HG03342 (cell line): ENCODE data around the gene GLYATL3.
"Not testable (repeated sequence)": the region's sequence is repeated elsewhere in the genome, so short reads cannot be mapped to it uniquely, and the experiment has no call there.

Source experiments
- ATAC-seq: cut with Tn5 transposase; IDR thresholded peaks from one replicate; pipeline ENCODE4 v1.9.1; 2021; ENCODE audit warnings: mild to moderate bottlenecking, moderate library complexity; ENCODE audit not compliant: unreplicated experiment

The GLYATL3 gene

DNA sequence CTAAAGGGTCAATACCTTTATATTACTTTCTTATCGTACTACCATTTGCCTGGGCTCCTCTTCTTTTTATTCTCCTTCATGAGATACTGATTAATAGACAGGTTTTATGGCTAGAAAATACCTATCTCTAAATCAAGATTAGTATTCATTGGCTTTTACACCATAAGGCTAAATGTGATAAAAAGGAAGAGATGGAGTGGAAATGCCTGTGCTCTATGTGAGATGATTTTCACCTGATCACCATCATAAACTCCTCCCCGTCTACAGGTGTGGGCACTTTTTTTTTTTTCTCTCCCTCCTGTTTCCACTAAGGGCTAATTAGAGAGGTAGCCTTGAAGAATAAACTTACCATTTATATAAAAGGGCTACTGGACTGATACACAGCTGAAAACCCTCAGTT lies at the start of gene GLYATL3:
Gene GLYATL3, plus strand, starts transcription at position 301 of the 400 bp plus-strand sequence. CDS start 12,068 bp downstream, outside the sequence.
- ATAC-seq, result no peak

DNA sequence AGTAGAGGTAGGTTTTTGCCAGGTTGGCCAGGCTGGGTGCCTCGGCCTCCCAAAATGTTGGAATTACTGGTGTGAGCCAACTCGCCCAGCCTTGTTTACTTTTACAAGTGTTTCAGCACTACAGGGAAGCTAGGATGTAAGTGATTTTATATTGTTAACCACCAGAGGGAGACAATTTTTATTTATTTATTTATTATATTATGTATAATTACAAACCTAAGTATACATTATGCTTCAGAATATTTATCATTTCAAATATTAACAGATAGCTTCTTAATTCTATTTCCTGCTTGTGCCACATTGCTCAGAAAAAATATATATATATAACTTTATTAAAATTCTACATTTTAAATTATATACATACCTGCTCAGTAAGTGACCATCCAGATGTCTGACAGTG lies 46.5 kb upstream of the GLYATL3 start:
- no peak for ATAC-seq

DNA sequence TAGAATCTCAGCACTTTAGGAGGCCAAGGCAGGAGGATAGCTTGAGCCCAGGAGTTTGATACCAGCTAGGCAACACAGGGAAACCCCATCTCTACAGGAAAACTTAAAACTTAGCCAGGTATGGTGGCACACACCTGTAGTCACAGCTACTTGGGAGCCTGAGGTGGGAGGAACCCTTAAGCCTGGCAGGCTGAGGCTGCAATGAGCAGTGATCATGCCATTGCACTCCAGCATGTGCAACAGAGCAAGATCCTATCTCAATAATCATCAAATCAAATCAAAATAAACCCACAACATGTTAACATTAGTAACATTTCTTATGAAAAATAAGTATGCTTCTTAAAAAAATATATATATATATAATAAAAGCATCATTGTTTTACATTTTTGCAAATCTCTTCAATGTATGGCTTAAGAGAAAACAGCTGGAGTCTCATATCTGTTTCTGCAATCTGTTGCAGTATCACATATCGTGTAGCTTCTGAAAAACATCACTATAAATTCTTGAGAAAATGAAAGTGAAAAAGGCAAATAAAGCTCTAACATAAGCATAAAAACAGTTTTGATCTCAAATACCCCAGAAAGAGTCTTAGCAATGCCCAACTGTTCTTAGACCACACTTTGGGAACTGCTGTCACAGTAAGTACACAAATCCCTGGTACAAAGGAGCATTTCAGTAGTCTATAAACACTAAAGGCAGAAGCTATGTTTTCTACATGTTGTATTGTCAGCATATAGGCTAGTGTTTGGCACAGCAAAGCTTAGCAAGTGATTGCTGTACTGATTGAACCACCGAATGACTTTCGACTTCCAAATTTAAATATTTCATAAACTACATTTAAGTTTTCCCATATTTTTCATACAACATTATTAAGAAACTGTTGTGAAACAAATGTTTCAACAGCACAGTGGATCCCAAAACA lies 44.7 kb upstream of the GLYATL3 start:
- peak; percentile 68 for ATAC-seq

DNA sequence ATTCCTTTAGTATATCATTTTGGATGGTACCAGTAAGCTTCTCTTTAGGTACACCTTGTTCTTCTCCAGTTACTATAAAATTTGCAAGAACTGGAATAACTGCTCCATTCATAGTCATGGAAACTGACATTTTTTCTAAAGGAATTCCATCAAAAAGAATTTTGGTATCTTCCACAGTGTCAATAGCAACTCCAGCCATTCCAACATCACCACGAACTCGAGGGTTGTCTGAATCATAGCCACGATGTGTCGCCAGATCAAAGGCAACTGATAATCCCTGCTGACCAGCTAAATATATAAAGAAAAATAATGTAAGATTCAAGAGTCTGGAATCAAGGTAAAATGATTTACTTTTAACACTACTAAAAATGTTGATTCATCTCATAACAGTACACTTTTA lies 42.0 kb upstream of the GLYATL3 start:
- ATAC-seq, result no peak

DNA sequence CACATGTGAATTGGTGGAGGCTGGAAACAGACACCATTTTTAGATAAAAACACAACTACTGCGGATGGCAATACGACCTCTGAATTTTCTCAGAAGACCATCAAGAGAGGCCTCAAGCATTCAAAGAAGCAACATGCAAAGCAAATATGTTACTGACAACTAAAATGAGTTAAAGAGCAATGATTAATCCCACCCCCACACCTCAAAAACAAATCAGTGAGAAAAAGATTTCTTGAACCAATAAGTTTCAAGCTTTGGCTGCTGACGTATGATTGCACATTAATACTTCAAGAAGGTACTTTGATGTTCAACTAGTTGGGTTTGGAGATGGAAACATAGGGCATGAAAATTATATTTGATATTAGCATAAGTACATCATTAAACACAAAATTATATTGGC lies 37.7 kb upstream of the GLYATL3 start:
- no peak for ATAC-seq

DNA sequence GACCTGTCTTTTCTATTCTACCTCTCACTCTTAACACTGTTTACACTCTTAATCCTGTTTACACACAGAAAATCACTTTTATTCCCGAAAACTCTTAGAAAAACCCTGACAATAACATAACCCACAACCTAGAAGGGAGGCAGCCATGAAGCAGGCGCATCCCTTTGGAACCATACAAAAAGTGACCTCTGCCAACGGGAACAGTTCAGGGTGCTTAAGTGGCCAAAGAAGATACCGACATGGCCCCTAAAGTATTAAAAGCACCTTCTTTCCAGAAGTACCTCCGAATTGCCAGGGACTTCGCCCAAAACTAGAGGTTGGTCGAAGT lies 37.2 kb upstream of the GLYATL3 start:
- peak; percentile 2 for ATAC-seq

DNA sequence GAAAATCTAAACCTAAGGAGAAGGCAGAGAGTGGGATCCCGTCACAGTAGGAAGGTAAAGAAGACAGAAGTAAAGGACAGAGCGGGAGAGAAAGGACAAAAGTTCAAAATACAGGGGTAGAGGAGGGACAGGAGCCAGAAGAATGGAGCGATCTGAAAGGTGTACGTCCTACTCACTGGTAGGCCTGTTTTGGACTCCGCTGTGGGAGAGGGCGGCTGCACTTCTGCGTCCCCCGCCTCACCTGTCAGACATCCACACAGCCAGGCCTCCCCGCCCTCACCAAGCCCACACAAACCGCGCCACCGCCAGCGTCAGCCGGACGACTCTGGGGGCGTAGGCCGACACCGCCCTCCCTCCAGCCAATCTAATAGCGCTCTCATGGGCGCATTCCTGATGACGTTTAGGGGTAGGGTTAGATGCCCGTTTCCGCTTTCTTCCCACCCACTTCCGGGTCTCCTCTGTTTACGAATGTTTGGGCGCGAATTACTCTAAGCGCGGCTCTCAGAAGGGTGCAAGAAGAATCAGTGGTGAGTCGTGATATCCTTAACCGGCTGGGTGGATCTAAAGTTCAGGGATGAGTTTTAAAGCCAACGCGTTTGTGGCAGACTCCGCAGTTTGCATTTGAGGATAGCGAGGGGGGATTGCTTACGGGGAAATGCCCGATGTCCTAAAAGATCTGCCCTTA lies 36.7 kb upstream of the GLYATL3 start, which contains the start of the genes CENPQ and MMUT:
Gene CENPQ, plus strand, starts transcription at position 444 of the 685 bp plus-strand sequence. CDS start 6,807 bp downstream, outside the sequence.
Gene MMUT, minus strand, starts transcription at position 327 of the 685 bp plus-strand sequence. CDS start 3,787 bp downstream, outside the sequence.
- ATAC-seq, result peak; percentile 99

DNA sequence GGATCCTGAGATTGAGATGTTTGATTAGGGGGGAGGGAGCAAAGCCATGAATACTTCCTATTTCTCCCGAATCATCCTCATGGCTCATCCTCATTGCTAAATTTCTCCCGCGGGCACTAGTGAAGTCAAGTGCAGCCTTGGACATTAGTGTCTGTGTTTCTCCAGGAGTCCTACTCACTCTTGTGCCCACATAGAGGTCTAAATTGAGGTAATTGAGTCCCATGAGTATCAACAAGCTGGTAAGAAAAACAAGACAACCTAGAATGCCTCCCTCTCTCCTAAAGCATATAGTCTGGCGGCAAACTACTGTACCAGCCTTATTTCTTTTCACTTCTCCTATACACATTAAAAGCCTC lies 36.1 kb upstream of the GLYATL3 start:
- ATAC-seq, result peak; percentile 4

DNA sequence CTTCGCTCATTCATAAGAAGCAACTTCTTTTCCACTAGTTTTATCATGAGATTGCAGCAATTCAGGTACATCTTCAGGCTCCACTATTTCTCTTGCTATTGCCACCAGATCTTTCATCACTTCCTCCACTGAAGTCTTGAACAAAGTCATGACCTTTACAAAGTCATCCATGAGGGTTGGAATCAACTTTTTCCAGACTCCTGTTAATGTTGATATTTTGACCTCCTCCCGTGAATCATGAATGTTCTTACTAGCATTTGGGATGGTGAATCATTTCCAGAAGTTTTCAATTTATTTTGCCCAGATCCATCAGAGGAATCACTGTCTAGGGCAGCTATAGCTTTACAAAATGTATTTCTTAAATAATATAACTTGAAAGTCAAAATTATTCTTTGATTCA lies 35.0 kb upstream of the GLYATL3 start:
- no peak for ATAC-seq

DNA sequence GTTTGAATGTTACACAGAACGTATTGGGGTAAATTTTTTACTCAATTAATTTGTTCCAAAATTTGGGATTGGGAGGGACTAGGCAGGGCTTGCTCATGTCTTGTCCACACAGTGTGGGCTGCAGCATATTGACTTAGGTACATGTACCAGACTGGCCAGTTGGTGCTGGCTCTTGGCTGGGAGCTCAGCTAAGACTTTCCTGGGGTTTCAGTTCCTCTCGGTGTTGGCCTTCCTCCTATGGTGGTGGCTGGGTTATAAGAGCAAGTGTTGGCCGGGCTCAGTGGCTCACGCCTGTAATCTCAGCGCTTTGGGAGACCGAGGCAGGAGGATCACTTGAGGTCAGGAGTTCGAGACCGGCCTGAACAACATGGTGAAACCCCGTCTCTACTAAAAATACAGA lies 31.7 kb upstream of the GLYATL3 start:
- no peak for ATAC-seq

DNA sequence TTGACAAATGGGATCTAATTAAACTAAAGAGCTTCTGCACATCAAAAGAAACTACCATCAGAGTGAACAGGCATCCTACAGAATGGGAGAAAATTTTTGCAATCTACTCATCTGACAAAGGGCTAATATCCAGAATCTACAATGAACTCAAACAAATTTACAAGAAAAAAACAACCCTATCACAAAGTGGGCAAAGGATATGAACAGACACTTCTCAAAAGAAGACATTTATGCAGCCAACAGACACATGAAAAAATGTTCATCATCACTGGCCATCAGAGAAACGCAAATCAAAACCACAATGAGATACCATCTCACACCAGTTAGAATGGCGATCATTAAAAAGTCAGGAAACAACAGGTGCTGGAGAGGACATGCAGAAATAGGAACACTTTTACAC lies 23.2 kb upstream of the GLYATL3 start:
- ATAC-seq, result not testable (repeated sequence)

DNA sequence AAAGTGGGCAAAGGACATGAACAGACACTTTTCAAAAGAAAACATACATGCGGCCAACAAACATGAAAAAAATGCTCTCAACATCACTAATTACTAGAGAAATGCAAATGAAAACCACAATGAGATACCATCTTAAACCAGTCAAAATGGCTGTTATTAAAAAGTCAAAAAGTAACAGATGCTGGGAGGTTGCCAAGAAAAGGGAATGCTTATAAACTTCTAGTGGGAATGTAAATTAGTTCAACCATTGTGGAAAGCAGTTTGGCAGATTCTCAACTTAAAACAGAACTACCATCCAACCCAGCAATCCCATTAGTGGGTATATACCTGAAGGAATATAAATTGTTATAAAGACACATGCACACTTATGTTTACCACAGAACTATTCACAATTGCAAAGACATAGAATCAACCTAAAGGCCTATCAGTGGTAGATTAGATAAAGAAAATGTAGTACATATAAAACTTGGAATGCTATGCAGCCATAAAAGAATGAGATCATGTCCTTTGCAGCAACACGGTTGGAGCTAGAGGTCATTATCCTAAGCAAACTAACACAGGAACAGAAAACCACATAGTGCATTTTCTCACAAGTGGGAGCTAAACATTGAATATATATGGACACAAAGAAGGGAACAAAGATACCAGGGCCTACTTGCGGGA lies 20.3 kb upstream of the GLYATL3 start:
- no peak for ATAC-seq

DNA sequence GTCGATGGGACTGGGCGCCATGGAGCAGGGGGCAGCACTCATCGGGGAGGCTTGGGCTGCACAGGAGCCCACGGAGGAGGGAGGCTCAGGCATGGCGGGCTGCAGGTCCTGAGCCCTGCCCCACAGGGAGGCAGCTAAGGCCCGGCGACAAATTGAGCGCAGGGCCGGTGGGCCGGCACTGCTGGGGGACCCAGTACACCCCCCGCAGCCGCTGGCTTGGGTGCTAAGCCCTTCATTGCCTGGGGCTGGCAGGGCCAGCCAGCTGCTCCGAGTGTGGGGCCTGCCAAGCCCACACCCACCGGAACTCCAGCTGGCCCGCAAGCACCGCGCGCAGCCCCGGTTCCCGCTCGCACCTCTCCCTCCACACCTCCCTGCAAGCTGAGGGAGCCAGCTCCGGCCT lies 17.9 kb upstream of the GLYATL3 start:
- not testable (repeated sequence) for ATAC-seq

DNA sequence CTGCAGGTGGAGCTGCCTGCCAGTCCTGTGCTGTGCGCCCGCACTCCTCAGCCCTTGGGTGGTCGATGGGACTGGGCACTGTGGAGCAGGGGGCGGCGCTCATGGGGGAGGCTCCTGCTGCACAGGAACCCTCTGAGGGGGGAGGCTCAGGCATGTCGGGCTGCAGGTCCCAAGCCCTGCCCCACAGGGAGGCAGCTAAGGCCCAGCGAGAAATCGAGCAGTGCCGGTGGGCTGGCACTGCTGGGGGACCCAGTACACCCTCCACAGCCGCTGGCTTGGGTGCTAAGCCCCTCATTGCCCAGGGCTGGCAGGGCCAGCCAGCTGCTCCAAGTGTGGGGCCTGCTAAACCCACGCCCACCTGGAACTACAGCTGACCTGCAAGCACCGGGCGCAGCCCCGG lies 16.3 kb upstream of the GLYATL3 start:
- not testable (repeated sequence) for ATAC-seq

DNA sequence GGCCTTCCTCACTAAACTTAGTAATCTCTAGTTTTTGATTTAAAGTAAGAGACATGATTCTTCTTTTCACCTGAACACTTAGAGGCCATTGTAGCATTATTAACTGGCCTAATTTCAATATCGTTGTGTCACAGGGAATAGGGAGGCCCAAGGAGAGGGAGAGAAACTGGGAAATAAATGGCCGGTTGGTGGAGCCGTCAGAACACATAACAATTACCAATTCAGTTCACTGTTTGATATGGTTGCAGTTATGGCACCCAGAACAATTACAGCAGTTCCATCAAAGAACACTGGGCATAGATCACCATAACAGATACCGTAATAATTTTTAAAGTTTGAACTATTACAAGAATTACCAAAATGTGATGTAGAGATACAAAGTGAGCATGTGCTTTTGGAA lies 9.1 kb upstream of the GLYATL3 start:
- no peak for ATAC-seq

DNA sequence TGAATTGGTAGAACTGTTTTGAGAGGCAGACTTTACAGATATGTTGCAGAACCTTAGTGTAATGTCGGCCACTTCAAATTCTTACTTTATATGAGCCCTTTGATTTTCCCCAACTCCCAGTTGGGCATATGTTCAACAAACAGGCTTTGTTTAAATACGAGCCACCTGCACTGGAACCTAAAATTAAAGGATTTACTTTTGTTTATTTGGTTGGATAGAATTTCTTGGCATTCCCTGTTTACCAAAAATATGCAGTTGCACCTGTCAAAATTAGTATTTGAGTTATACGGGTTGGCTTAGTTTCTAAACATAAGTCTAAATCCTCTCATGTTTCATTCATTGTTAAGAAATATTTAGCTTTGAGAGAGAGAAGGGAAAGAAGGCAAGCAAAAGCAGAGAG lies 2.4 kb upstream of the GLYATL3 start:
- ATAC-seq, result no peak

DNA sequence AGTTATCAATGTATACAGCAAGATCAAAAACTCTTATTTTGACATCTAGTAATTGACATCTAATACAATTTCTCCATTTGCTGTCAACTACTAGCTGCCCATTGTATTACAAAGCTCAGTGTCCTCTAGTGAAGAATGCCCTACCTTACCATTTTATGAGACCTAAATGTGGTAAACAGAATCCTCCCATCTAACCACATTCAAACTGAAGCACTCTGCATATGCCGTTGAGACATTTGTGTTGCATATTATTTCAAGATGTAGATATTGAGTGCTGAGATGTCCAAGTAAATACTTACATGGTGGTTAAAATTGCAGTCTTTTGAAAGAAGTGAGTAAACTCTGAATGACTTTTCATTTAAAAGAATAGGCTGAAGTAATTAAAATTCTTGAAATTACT lies 597 bp upstream of the GLYATL3 start:
- ATAC-seq, result no peak

DNA sequence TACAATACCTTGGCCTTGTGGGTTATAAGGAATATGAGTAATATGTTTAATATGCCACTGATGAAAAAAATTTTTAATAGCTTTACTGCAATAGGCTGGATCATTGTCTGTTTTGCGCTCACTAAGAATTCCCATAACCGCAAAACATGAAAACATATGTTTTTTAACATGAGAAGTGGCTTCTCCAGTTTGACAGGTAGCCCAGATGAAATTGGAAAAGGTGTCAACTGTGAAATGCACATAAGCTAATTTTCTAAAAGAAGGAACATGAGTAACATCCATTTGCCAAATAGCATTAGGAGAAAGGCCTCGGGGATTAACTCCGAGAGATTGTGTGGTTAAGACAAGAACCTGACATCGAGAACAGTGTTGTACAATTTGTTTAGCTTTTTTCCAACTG lies 4.9 kb downstream of the GLYATL3 start:
- ATAC-seq, result no peak

DNA sequence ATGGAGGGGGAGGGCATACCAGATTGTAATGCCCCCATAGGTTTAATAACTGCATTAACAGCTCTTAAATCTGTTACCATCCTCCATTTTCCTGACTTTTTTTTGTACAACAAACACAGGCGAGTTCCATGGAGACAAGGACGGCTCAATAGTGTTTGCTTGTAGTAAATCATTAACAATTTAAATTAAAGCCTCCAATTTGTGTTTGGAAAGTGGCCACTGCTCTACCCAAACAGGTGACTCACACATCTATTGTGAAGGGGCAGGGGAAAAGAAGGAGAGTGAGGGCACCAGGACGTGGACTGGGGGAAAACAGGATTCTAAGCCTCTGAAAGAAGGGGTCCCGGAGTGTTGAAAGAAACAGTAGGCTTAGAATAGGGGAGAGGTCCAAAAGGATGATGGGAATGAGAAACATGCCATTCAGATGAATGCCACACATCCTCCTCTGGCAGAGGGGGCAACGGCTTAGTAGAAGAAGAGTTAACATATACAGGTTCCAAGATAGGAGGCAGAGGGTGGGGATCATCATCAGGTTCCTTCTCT lies 6.9 kb downstream of the GLYATL3 start:
- no peak for ATAC-seq

DNA sequence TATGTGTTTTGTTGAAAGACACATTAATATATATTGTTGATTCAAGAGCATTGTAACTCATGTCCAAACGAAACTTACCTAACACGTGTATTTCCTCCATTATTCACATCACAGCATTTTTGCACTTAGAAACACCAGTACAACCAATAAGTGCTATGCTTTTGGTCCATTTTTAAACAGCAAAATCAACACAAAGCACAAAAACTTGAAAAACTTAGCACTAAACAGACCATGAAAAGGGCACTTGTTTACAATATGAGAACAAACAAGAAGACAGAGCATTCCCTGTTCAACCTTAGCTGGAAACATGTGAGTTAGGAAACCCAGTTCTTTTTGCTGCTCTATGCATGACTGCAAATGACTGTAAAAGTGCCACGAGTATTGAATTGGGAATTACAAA lies 9.6 kb downstream of the GLYATL3 start:
- no peak for ATAC-seq
